T-helper 17 cell (primary cell): ENCODE data around the gene MAP3K20. TPM values are rescaled to one million over a fixed set of nuclear protein-coding genes. Genes with fewer than 3 reads are reported as not detected.

Experiments
- ATAC-seq: fragments of 150-1000 bp; cut with Tn5 transposase; 2 replicates; pipeline ENCODE4 v1.10.0; 2021; ENCODE audit warnings: mild to moderate bottlenecking, moderate library complexity
- DNase-seq, 3 donors: peaks; one replicate each; pipeline versions ENCODE4 v3.0.0 to v3.0.0-alpha.2; 2020 to 2021
- H3K9me3 ChIP-seq: one replicate; pipeline ENCODE4 v1.7.0; 2013; ENCODE audit warnings: low read length, mild to moderate bottlenecking; ENCODE audit not compliant: control insufficient read depth, poor library complexity, severe bottlenecking
- H3K27ac Mint-ChIP-seq: one replicate; pipeline ENCODE4 v1.8.0; 2022; ENCODE audit warnings: mild to moderate bottlenecking, moderate library complexity, mixed read lengths
- H3K27me3 Mint-ChIP-seq: one replicate; pipeline ENCODE4 v1.8.0; 2022; ENCODE audit warnings: mixed read lengths
- H3K36me3 Mint-ChIP-seq: one replicate; pipeline ENCODE4 v1.8.0; 2022; ENCODE audit warnings: low read depth, mixed read lengths
- H3K4me1 Mint-ChIP-seq: one replicate; pipeline ENCODE4 v1.8.0; 2022; ENCODE audit warnings: mild to moderate bottlenecking, mixed read lengths
- H3K4me3 Mint-ChIP-seq: one replicate; pipeline ENCODE4 v1.8.0; 2022; ENCODE audit warnings: mild to moderate bottlenecking, moderate library complexity, mixed read lengths
- total RNA-seq, 4 donors: library from RNA in 2 of 4; stranded (reverse) in 2 of 4; gene quantifications; one replicate each; pipeline ENCODE4 v1.2.3 and lab custom pipeline; 2022 to 2026

MAP3K20 gene
- total RNA-seq, 2 donors from 2014 or later: 1.7 to 4.1 TPM

DNA sequence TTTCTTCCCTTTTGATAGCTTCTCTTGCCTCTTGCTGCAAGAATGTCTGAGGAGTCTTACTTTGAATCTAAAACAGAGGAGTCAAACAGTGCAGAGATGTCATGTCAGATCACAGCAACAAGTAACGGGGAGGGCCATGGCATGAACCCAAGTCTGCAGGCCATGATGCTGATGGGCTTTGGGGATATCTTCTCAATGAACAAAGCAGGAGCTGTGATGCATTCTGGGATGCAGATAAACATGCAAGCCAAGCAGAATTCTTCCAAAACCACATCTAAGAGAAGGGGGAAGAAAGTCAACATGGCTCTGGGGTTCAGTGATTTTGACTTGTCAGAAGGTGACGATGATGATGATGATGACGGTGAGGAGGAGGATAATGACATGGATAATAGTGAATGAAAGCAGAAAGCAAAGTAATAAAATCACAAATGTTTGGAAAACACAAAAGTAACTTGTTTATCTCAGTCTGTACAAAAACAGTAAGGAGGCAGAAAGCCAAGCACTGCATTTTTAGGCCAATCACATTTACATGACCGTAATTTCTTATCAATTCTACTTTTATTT lies 145.6 kb downstream of the MAP3K20 start:
- Mint-ChIP-seq H3K27me3 (peaks cover 5% of the 10 kb centered on the region), H3K4me3 (no peak overlapping the region), H3K36me3 (peaks cover 2% of the 10 kb centered on the region), H3K27ac (no peak overlapping the region), H3K4me1 (peaks cover 5% of the 10 kb centered on the region)
- no peak for ATAC-seq
- no peak for DNase-seq
- no peaks in the 10 kb centered on the region for H3K9me3 ChIP-seq

DNA sequence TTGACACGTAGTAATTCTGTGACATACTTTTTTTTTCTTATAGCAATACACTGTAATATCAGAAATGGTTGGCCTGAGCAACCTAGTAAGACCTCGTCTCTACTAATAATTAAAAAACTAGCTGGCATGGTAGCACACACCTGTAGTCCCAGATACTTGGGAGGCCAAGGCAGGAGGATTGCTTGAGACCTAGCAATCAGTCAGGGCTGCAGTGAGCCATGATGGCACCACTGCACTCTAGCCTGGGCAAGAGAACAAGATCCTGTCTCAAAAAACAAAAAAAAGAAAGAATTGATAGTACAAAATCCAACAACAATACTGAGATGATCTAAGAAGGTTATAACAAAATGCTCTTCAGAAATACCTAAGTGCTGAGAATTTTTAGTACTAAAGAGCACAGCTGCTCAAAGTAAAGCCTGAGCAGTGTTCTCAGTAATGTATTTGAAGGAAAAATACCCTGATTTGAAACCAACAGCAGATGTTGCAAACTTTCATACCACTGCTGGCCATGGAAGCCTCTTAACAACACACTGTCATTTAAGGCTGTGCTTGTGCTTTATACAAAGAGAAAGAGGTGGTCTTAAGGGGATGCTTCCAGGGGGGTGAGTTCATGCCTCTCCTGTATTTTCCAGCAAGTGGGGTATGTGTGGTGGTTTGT lies 146.4 kb downstream of the MAP3K20 start:
- DNase-seq (no peak), ATAC-seq (no peak)
- H3K27ac Mint-ChIP-seq: no peak overlapping the region
- no peaks in the 10 kb centered on the region for H3K9me3 ChIP-seq
- H3K4me3 Mint-ChIP-seq: no peak overlapping the region
- peaks cover 5% of the 10 kb centered on the region for H3K27me3 Mint-ChIP-seq
- H3K36me3 Mint-ChIP-seq: peaks cover 2% of the 10 kb centered on the region
- peaks cover 5% of the 10 kb centered on the region for H3K4me1 Mint-ChIP-seq

DNA sequence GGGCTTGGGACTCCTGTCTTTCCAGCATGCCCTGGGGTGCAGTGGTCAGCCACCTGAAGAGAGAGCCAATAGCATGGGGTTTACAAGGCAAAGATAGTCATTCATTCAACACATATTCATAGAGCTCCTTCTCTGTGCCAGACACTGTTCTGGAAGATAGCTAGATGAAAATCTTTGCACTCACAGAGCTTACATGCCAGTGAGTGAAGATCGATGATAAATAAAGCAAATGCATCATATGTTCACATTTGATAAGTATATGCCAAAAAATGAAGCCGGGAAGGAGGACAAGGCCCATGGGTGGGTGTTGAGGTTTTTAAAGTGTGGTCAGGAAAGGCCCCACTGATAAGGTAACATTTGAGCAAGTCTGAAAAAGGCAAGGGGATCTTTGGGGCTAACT lies 148.2 kb downstream of the MAP3K20 start:
- DNase-seq (no peak), ATAC-seq (no peak)
- H3K9me3 ChIP-seq: no peaks in the 10 kb centered on the region
- Mint-ChIP-seq H3K4me3 (no peak overlapping the region), H3K4me1 (peaks cover 2% of the 10 kb centered on the region), H3K36me3 (peaks cover 5% of the 10 kb centered on the region), H3K27me3 (peaks cover 13% of the 10 kb centered on the region), H3K27ac (no peak overlapping the region)

DNA sequence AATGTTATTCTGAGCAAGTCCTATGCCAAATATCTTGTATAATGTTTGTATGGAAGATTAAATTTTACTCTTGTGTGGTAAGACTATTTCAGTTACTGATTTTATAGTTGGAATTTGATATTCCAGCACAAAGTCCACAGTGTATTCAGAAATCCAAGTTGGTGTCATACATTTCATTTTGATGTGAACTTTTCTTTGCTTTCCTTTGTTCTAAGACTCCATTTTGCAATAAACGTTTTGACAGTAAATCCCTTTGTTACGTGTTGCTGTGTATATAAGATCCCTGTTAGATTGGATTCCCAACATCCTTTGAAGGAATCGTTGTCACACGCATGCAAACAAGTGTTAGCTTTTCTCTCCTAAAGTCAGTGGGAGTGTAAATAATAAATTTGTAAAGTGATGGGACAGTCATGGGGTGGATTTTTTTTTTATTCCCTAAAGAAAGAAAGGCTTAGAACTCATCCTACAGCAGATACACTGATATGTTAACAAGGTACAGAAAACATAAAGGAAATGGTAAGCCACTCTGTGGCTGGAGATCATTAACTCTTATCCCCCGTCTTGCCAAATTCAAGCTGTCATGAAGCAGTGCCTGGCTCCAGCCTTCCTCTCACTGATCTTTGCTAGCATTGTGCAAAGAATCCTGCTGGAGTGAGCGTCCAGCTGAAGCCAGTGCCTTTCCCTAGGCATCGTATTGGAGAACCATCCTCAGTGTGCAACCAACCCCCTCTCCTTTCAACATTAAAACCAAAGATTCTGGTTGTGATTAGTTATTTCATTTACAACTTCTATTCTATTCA lies 151.5 kb downstream of the MAP3K20 start:
- peaks cover 5% of the 10 kb centered on the region for H3K36me3 Mint-ChIP-seq
- no peak overlapping the region for H3K27ac Mint-ChIP-seq
- no peak for ATAC-seq

DNA sequence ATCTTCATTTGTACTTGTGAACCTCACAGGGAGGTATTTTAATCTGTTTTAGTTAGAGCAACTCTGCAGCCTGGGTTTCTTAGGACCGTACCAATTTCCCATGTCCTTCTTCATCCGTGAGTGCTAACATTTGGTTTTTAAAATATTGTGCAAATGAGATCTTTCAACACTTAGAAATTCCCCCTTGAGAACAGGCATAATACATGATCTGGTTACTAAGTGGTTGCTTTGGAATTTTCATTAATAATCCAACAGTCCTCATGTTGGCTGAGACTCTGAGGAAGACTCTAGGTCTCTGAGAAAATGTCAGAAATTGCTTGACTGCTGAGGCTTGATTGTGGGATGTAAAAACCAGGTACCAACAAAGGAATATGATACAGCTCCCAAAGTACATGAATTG lies 153.4 kb downstream of the MAP3K20 start:
- ATAC-seq (no peak), DNase-seq (no peak)
- no peak overlapping the region for H3K4me3 Mint-ChIP-seq
- no peaks in the 10 kb centered on the region for H3K9me3 ChIP-seq
- H3K27me3 Mint-ChIP-seq: peaks cover 8% of the 10 kb centered on the region
- no peak overlapping the region for H3K27ac Mint-ChIP-seq
- H3K36me3 Mint-ChIP-seq: peaks cover 3% of the 10 kb centered on the region
- H3K4me1 Mint-ChIP-seq: no peaks in the 10 kb centered on the region

More for the DNA sequence above, 151.5 kb downstream of the MAP3K20 start:
- Mint-ChIP-seq H3K27me3 (peaks cover 13% of the 10 kb centered on the region), H3K4me3 (no peak overlapping the region), H3K4me1 (no peaks in the 10 kb centered on the region)
- no peaks in the 10 kb centered on the region for H3K9me3 ChIP-seq
- no peak for DNase-seq

DNA sequence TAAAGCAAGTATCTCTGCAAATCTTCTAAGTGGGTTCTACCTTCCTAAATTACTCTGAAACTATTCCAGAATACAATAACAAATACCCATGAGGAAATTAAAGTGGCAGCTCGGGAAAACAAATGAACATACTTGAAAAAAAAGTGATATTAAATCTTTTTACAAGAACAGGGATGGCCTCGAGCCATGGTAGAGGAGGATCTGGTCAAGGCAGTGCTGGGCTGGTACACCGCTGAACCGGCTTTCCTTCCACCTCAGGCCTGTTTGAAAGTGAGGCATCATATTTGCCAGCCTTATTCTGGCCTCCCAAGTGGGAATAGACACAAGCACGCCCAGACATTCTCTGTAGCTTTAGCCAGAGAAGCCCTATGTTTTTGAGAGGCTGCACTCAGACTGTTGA lies 154.5 kb downstream of the MAP3K20 start:
- Mint-ChIP-seq H3K4me3 (no peak overlapping the region), H3K4me1 (no peaks in the 10 kb centered on the region), H3K27me3 (peaks cover 8% of the 10 kb centered on the region), H3K27ac (no peak overlapping the region), H3K36me3 (peaks cover 3% of the 10 kb centered on the region)
- DNase-seq: no peak
- no peaks in the 10 kb centered on the region for H3K9me3 ChIP-seq
- ATAC-seq: no peak

DNA sequence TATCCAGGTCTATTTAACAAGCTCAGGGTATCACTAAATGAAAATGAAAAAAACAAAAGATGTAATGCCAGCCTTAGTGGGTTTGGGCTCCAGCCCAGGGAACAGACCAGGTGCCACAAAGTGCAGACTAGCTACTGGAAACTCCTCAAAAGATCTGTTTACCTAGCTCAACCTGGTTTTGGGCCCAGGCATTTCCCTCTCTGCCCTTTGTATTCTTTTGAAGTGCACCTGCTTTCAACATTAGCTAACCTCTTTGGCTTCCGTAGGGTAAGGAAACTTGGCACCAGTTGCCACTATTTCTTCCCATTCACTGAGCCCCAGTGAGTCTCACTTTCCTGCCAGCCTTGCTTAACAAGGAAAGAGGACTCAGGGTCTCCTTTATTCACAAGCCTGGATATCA lies 155.4 kb downstream of the MAP3K20 start:
- ATAC-seq (no peak), DNase-seq (no peak)
- no peak overlapping the region for H3K4me3 Mint-ChIP-seq
- no peaks in the 10 kb centered on the region for H3K9me3 ChIP-seq
- peaks cover 3% of the 10 kb centered on the region for H3K36me3 Mint-ChIP-seq
- H3K27ac Mint-ChIP-seq: no peak overlapping the region
- H3K27me3 Mint-ChIP-seq: peaks cover 8% of the 10 kb centered on the region
- no peaks in the 10 kb centered on the region for H3K4me1 Mint-ChIP-seq

DNA sequence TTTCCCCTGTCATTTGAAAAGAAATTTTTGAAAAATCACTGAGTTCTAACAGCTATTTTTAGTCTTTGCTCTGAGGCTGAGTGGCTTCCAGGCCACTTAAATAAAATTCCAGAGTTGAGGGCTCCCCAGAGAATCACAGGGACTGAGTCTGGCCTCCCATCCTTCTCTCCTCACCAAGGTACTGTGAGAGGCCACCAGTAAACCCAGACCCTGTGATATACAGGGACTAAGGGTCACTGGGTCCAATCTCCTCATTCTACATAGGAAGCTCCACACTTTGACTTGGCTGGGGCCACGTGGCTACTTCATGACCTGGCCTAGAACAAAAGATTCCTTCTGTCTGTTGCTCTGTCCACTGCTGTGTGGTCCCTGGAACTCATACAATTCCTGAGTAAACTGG lies 155.8 kb downstream of the MAP3K20 start:
- H3K27ac Mint-ChIP-seq: peak overlapping the region; percentile 67
- H3K4me3 Mint-ChIP-seq: no peak overlapping the region

DNA sequence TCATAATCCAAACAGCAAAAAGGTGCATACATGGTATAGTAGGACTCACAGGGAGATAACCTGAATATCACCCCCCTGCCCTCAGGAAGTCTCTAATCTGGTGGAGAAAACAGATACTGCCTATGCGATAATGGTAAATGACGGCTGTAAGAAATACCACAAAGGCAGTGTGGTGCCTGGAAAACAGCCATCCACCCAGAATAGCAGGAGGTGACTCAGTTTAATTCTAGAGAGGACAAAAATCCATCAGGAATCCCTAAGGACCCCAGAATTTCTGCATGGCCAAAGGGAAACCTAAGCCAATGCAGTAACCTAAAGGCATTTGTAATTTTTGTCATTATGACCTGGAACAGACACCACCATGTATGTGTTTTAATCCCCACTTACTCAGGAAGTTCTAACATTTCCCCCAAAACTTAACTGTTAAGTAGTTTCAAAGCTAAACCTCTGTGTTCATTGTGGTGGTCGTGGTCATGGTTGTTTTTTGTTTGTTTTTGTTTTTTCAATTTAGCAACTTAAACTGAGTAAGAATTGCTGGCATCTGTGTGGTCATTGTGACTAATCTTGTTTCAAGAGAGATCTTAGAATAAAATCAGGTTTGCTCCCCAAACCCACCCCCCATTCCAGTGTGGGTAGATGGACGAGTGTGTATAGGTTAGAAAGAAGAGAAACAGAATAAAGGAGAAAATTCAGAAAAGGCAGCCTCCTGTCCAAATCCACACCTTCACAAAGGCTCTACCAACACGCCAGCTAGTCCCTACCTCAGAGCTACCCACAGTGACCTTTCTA lies 157.5 kb downstream of the MAP3K20 start:
- Mint-ChIP-seq H3K27me3 (peaks cover 4% of the 10 kb centered on the region), H3K4me3 (no peak overlapping the region), H3K4me1 (no peaks in the 10 kb centered on the region), H3K36me3 (peaks cover 2% of the 10 kb centered on the region), H3K27ac (no peak overlapping the region)
- DNase-seq (no peak), ATAC-seq (no peak)
- no peaks in the 10 kb centered on the region for H3K9me3 ChIP-seq

More for the DNA sequence above, 155.8 kb downstream of the MAP3K20 start:
- H3K9me3 ChIP-seq: no peaks in the 10 kb centered on the region
- Mint-ChIP-seq H3K27me3 (peaks cover 8% of the 10 kb centered on the region), H3K36me3 (peaks cover 3% of the 10 kb centered on the region), H3K4me1 (no peaks in the 10 kb centered on the region)
- DNase-seq (no peak), ATAC-seq (no peak)

DNA sequence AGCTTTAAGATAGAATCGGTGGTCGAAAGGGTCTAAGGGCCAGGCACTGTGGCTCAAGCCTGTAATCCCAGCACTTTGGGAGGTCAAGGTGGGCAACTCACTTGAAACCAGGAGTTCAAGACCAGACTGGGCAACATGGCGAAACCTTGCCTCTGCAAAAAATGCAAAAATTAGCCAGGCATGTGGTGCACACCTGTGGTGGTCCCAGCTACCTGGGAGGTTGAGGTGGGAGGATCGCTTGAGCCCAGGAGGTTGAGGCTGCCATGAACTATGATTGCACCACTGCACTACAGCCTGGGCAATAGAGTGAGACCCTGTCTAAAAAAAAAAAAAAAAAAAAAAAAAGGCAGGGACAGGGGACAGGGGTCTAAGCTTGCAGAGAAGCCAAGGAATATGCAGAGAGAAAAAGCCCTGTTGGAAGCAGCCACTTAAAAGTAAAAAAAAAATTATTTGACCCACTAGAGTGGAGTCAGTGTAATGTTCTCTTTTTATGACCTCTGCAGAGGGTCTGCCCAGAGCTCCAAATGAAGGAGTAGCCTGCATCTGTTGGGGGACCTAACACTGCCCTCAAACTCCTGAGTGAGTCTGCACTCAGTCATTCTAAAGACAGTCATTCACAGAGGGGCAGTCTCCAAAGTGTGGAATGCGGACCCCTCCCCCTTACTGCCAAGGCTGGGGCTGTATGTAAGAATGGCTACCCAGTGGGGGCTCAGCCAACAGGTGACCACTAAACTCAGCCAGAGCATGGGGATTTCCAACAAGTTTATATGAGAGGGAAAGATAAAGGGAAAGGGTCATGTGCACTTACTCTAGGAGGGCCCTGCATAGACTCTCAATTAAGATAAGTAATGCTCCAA lies 160.5 kb downstream of the MAP3K20 start:
- no peak for DNase-seq
- ATAC-seq: no peak
- Mint-ChIP-seq H3K4me3 (no peak overlapping the region), H3K27ac (no peak overlapping the region), H3K27me3 (no peaks in the 10 kb centered on the region), H3K4me1 (no peaks in the 10 kb centered on the region), H3K36me3 (peaks cover 3% of the 10 kb centered on the region)
- H3K9me3 ChIP-seq: no peaks in the 10 kb centered on the region

DNA sequence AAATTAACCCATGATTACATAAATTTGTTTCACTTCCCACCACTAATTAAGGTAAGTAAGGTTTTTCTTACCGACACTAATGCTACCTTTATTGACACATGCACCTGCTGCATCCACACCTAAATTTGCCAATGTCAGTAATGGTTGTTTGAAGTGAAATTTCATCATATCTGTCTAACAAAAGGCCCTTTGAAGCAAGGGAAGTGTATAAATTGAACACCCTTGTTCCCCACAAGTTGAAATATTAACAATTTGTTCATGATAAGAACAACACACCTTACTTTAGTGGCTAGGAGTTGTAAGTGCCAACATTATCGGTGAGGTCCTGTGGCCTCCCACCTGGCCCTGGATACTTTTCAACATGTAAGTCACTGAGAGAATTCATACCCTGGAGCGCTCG lies 162.7 kb downstream of the MAP3K20 start:
- H3K9me3 ChIP-seq: no peaks in the 10 kb centered on the region
- DNase-seq (no peak), ATAC-seq (no peak)
- no peak overlapping the region for H3K4me3 Mint-ChIP-seq
- H3K36me3 Mint-ChIP-seq: peaks cover 3% of the 10 kb centered on the region
- H3K27me3 Mint-ChIP-seq: peaks cover 4% of the 10 kb centered on the region
- H3K4me1 Mint-ChIP-seq: no peaks in the 10 kb centered on the region
- no peak overlapping the region for H3K27ac Mint-ChIP-seq

DNA sequence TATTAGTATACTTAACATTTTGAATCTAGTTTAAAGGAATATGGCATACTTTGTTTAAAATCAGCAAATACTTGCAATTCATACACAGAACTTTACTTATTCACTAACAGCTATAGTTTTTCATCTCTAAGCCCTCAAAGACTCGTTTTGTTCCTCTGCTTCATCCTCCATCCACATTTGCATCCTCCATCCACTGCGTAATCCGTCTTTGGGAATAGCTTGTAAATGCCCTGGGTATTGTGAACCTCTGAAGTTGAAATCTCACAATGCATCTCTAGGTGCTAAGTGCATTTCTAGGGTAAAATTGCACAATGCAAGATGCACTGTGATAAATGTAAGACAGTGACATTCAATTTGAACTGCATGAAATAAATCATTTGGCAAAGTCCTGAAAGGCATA lies 163.2 kb downstream of the MAP3K20 start:
- H3K4me1 Mint-ChIP-seq: no peaks in the 10 kb centered on the region
- no peak for DNase-seq
- H3K9me3 ChIP-seq: no peaks in the 10 kb centered on the region
- H3K4me3 Mint-ChIP-seq: no peak overlapping the region
- no peak for ATAC-seq
- peaks cover 8% of the 10 kb centered on the region for H3K27me3 Mint-ChIP-seq
- no peak overlapping the region for H3K27ac Mint-ChIP-seq
- peaks cover 3% of the 10 kb centered on the region for H3K36me3 Mint-ChIP-seq
